ENCODE results near the gene AOPEP. TPM values are rescaled to one million over a fixed set of nuclear protein-coding genes. Genes with fewer than 3 reads are reported as not detected.
"Not testable (repeated sequence)": the region's sequence is repeated elsewhere in the genome, so short reads cannot be mapped to it uniquely, and the experiment has no call there.

The AOPEP gene
- total and polyA plus RNA-seq, 7 donors = 28.0 to 490 (median 184) TPM

DNA sequence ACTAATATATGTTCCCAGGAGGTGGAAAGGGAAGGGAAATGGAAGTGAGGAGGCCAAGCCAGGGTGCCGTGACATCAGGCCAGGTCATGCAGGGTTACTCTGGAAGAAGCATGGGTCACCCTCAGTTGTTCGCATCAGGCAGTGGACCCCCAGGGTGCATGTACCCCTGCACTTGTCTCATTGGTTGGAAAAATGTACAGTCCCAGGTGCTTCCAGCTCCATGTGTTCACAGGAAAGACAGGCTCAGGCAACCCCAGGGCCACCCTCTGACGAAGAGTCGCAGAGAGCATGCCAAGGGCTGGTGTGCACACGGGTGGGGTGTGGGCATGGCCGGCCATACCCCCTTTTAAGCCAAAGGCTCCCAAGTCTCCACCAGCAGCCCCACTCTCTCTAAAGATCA lies 208.9 kb downstream of the AOPEP start:
- Histone ChIP-seq H3K36me3 (no peaks in the 10 kb centered on the region), H3K27me3 (no peaks in the 10 kb centered on the region), H3K27ac (no peak overlapping the region), H3K9me3 (no peaks in the 10 kb centered on the region), H3K4me1 (peaks cover 0 to 23% (median 19%) of the 10 kb centered on the region in 4 donors), H3K4me3 (no peak overlapping the region)
- WGBS, 2 donors = 97% methylated on average over 6 of the region's 6 CpGs
- intact Hi-C loops (cut with DNase I) = loop anchor here (5.0 kb wide), 1 partner anchor 57 kb away; no protein-coding TSS in a partner anchor
- DNase-seq = no peak
- TF ChIP-seq POLR2A (IDR thresholded peaks at IDR 0.05) = no peak
- TF ChIP-seq EP300 (IDR thresholded peaks at IDR 0.05) = no peak
- TF ChIP-seq, protein P1, sequence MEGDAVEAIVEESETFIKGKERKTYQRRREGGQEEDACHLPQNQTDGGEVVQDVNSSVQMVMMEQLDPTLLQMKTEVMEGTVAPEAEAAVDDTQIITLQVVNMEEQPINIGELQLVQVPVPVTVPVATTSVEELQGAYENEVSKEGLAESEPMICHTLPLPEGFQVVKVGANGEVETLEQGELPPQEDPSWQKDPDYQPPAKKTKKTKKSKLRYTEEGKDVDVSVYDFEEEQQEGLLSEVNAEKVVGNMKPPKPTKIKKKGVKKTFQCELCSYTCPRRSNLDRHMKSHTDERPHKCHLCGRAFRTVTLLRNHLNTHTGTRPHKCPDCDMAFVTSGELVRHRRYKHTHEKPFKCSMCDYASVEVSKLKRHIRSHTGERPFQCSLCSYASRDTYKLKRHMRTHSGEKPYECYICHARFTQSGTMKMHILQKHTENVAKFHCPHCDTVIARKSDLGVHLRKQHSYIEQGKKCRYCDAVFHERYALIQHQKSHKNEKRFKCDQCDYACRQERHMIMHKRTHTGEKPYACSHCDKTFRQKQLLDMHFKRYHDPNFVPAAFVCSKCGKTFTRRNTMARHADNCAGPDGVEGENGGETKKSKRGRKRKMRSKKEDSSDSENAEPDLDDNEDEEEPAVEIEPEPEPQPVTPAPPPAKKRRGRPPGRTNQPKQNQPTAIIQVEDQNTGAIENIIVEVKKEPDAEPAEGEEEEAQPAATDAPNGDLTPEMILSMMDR (IDR thresholded peaks at IDR 0.05) = no peak
- TF ChIP-seq POLR2AphosphoS5 (IDR thresholded peaks at IDR 0.05) = no peak

DNA sequence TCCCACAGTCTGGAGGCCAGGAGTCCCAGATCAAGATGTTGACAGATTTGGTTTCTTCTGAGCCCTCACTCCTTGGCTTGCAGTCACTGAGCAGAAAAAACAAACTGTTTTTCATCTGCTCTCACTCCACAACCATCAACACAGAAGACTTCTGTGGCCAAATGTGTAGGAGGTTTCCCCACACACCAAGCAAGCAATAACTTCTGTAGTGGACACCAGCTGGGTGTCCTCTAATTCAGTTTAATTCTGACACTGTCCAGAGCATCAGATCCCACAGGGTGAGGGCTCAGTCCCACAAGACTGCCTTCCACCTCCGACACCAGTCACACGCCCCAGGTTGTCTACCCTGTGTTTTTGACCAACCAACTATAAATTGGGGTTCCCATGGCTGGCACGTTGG lies 209.9 kb downstream of the AOPEP start:
- no peak for DNase-seq
- Histone ChIP-seq H3K4me3 (no peak overlapping the region), H3K4me1 (peaks cover 0 to 32% (median 25%) of the 10 kb centered on the region in 4 donors), H3K27ac (peak overlapping the region in 2 of 4 donors; percentile 6 to 64), H3K9me3 (no peaks in the 10 kb centered on the region), H3K36me3 (no peaks in the 10 kb centered on the region), H3K27me3 (no peaks in the 10 kb centered on the region)
- intact Hi-C loops (cut with DNase I) = loop anchor here (5.0 kb wide), 1 partner anchor 56 kb away; no protein-coding TSS in a partner anchor
- TF ChIP-seq POLR2A (IDR thresholded peaks at IDR 0.05) = no peak
- TF ChIP-seq POLR2AphosphoS5 (IDR thresholded peaks at IDR 0.05) = peak in 1 of 4 donors; percentile 21
- 89 to 91% methylated on average over 3 of the region's 3 CpGs for WGBS, 2 donors

DNA sequence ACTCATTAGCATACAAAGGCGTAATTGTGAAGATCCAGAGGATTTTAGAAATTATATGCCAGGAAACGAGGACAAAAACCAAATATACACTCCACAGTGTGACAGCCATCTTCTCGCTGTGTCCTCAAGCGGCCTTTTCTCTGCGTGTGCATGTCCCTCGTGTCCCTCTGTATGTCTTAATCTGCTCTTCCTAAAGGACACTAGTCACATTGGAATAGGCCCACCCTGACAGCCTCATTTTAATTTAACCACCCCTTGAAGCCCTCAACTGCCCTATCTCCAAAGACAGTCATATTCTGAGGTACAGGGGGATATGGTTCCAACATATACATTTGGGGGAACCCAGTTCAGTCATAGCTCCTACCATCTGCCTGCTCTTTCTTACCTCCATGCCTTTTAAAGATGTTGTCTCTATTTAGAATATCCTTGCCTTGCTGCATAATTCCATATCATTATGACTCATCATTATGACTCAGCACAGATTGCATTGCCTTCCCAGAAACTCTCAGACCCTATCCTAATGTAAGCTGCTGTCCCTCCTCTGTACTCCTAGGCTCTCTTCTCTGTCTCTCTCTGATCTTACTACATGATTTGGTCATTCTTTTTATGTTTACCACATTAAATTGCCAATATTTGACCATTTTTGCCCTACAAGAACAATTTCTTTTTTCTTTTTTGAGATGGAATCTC lies 210.9 kb downstream of the AOPEP start:
- Histone ChIP-seq H3K9me3 (no peaks in the 10 kb centered on the region), H3K27ac (peak overlapping the region in 2 of 4 donors; percentile 25 to 64), H3K4me1 (peaks cover 0 to 32% (median 26%) of the 10 kb centered on the region in 4 donors), H3K4me3 (no peak overlapping the region), H3K27me3 (no peaks in the 10 kb centered on the region), H3K36me3 (no peaks in the 10 kb centered on the region)
- intact Hi-C loops (cut with DNase I) = loop anchor here (5.0 kb wide), 1 partner anchor 55 kb away; no protein-coding TSS in a partner anchor
- WGBS, 2 donors = 96 to 97% methylated on average over 6 of the region's 6 CpGs
- DNase-seq = no peak
- TF ChIP-seq EP300 (IDR thresholded peaks at IDR 0.05) (no peak), POLR2AphosphoS5 (IDR thresholded peaks at IDR 0.05) (peak in 1 of 4 donors; percentile 68), POLR2A (IDR thresholded peaks at IDR 0.05) (no peak)
- TF ChIP-seq, protein P1 (IDR thresholded peaks at IDR 0.05) = no peak

DNA sequence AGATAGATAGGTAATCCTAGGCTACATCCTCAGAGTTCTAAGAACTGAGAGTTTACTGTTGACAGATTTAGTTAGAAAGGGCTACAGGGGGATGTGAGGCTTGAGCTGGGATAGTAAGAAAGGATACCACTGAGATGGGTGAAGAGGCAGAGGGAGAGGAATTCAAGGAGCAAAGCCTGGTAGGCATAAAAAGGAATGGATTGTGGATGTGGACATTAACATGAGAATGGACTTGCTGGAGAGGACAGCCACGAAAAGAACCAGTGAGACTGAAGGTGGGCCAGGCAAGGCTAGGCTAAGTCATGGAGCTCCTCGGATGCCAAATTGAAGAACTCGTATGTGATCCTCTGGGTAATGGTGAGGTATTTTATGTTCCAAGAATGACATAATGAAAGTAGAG lies 211.9 kb downstream of the AOPEP start:
- Histone ChIP-seq H3K4me1 (peaks cover 0 to 32% (median 26%) of the 10 kb centered on the region in 4 donors), H3K27ac (peak overlapping the region in 1 of 4 donors; percentile 64), H3K9me3 (no peaks in the 10 kb centered on the region), H3K36me3 (no peaks in the 10 kb centered on the region), H3K27me3 (no peaks in the 10 kb centered on the region), H3K4me3 (no peak overlapping the region)
- DNase-seq = no peak
- TF ChIP-seq, protein P1 (IDR thresholded peaks at IDR 0.05) = no peak
- TF ChIP-seq POLR2AphosphoS5 (IDR thresholded peaks at IDR 0.05) (no peak), EP300 (IDR thresholded peaks at IDR 0.05) (no peak), POLR2A (IDR thresholded peaks at IDR 0.05) (no peak)
- WGBS, 2 donors = 97% methylated on average over 3 of the region's 3 CpGs
- intact Hi-C loops (cut with DNase I) = loop anchor here (5.0 kb wide), 1 partner anchor 54 kb away; no protein-coding TSS in a partner anchor

DNA sequence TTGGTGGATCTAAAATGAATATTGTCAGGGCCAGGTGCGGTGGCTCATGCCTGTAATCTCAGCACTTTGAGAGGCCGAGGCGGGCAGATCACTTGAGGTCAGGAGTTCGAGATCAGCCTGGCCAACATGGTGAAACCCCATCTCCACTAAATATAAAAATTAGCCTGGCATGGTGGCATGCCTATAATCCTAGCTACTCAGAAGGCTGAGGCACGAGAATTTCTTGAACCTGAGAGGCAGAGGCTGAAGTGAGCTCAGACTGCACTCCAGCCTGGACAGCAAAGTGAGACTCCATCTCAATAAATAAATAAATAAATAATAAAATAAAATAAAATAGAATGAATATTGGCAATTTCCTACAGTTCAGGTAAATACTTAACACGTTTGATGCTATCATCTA lies 213.8 kb downstream of the AOPEP start:
- H3K27ac ChIP-seq; H3K36me3 ChIP-seq; intact Hi-C loops (cut with DNase I); H3K4me3 ChIP-seq; H3K9me3 ChIP-seq; DNase-seq; H3K27me3 ChIP-seq: not testable (repeated sequence)
- 93 to 95% methylated on average over 6 of the region's 6 CpGs for WGBS, 2 donors
- peaks cover 0 to 36% (median 28%) of the 10 kb centered on the region in 4 donors for H3K4me1 ChIP-seq

Measured in sigmoid colon (tissue), 7 donors.